EL (cell line): ENCODE results near the gene PPM1M.

Source experiments
- DNase-seq: peaks from one replicate; pipeline ENCODE4 v3.0.0-alpha.2; 2016

The PPM1M gene

GRCh38 chr3:52216585-52217408 lies 28.8 kb upstream of the PPM1M start:
- DNase-seq, result peak; percentile 64

DNA sequence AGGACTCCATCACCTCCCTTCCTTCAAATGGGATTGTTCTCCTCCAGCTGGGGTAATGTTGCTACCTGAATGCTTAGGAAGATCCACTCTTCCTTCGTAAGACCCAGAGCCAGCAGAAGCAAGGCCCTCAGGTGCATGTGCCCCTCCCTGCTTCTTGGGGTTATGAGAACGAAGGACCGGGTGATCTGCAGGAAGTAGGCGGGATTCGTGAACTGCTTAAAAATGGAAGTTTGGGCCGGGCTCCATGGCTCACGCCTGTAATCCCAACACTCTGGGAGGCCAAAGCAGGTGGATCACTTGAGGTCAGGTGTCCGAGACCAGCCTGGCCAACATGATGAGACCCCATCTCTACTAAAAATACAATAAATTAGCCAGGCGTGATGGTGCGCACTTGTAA lies 28.2 kb upstream of the PPM1M start:
- DNase-seq, result no peak

DNA sequence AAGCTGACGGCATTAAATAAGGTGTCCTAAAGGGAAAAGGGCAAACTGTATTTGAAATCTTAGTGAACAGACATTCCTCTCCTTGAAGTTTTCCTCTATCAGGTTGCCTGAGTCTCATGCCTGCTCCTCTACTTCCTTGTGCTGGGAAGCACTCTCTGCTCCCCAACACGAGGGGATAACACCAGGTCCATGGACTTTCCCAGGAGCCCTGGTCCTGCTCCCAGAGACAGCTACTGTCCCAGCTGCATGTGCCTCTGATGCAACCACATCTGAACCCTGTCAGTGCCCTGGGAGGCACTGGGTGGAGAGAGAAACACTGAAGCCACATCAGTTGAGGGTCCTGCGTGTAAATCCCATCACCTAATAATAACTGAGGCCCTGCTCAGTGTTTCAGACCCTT lies 27.5 kb upstream of the PPM1M start:
- DNase-seq, result no peak

DNA sequence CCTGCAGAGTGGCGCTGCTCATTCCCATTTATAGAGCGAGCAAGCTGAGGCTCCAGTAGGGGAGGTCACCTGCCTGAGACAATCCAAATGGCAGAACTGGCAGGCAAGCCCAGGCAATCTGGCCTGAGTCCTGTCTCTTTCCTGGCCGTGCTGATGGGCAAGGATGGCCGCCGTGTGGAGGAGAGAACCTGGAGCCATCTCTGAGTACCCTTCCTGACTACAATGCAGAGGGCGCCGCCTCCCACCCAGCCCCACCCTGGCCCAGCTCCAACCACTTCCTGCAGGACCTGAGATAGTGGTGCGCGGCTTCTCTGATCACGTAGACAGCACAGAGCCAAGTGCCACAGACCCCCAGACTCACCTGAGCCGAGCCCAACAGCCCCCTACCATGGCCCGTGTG lies 27.1 kb upstream of the PPM1M start:
- DNase-seq, result no peak

GRCh38 chr3:52218937-52219650 lies 26.5 kb upstream of the PPM1M start:
- DNase-seq, result no peak

DNA sequence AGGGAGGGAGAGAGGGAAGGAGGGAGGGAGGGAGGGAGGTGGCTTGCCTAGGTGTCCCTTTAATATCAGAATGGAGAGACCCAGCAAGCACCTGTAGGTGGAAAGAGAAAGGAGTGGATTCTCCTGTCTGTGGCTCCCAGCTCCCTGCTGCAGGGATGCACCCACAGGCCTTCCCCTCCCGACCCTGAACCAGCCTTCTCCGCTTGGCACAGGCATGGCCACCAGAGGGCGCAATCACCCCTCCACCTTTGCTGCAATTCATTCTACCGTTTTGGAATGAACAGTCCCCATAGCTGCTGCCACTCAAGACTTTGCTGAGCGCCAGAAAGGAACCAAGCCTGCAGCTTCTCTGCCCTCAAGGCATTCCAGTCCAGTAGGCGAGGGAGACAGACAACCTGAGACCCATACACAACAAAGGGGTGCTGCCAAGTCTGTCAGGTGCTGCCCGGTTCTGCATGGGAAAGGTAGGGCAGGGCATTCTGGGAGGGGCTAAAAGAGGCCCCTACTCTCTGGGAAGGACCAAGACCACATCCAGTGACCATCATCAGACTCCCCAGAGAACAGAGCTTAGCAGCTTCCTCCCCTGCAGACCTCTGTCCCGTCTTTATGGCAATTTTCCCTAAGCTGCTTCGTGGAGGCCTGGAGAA lies 25.1 kb upstream of the PPM1M start:
- DNase-seq, result peak; percentile 73

- no peak for DNase-seq
Measured at GRCh38 chr3:52221141-52221562, 24.4 kb upstream of the PPM1M start.

- no peak for DNase-seq
Measured at GRCh38 chr3:52221563-52222318, 23.8 kb upstream of the PPM1M start.

GRCh38 chr3:52222319-52223221 lies 23.0 kb upstream of the PPM1M start:
- DNase-seq, result no peak

GRCh38 chr3:52223449-52224408 lies 21.8 kb upstream of the PPM1M start:
- no peak for DNase-seq

- DNase-seq, result no peak
Measured at GRCh38 chr3:52225452-52226228, 19.9 kb upstream of the PPM1M start, which contains the start of gene TLR9. TLR9 (minus strand) TSS chr3:52225645; CDS start chr3:52225529, 116 bp downstream.

DNA sequence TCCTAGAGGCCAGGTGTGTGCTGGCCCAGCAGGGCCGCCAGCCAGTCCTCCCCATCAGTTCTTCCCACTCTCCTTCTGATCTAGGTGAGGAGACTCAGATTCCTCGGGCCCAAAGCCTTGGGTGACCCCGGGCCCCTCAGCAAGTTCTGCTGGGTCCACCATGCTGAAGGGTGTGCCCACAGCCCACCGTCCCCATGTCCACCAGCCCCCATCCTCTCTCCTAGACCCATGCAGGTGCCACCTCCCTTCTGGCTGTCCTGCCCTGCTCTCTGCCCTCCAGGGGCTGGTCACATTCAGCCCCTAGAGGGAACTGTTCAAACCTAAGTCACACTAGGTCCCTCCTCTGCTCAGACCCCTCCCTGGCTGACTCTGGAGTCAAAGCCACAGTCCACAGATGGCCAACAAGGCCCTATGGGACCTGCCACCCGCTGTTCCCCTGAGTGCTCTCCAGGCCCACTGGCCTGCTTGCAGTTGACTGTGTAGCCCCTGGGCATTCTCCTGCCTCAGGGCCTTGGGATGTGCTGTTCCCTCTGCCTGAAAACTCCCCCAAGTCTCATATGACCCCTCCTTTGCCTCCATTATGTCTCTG lies 19.2 kb upstream of the PPM1M start:
- no peak for DNase-seq

DNA sequence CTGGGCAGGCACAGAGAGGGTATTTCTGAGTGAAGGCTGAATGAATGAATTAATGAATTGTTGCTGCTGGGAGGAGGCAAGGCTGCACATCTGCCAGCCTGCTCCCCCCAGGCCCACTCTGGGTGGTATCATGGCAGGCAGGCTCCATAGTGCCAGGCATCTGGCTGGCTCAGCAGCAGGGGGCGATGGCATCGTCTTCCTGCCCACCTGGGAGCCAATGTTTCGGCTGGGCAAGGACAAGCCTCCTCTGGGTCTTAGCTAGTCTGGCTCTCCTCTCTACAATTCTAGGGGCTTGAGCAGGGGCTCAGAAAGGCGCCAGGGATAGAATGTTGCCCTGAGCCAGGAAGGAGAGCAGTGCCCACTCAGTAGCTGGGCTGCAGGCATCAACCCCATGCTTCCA lies 18.4 kb upstream of the PPM1M start:
- DNase-seq, result no peak

DNA sequence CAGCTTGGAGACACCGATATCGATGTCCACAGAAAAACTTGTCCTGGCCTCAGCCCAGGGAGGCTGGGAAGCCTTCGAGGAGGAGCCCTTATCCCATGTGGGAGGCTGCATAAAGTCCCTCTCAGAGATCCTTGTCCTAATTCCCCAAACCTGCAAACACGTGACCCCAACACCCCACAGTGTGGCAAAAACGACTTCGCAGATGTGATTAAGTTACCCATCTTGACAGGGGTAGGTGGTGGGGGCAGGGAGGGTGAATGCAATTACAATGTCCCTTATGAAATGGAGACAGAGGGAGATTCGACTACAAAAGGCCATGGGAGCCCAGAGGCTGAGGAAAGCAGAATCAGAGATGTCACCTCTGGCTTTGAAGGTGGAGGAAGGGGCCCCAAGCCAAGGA lies 17.8 kb upstream of the PPM1M start:
- DNase-seq, result no peak

DNA sequence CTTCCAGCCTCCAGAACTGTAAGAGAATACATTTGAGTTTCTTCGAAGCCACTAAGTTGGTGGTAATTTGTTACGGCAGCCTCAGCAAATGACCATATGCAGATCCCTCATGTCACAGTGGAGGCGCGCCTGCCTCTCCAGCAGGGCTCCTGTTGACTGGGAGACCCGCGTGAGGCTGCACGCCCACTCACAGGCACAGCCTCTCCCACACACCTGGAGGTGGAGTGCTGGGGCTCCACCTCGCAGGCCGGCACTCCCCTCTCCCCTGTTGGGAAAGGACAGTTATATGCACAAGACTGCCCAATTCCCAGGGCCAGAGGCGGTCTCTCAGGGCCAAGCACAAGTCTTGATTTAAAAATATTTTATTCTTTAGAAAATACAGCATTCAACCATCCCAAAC lies 17.3 kb upstream of the PPM1M start:
- no peak for DNase-seq

DNA sequence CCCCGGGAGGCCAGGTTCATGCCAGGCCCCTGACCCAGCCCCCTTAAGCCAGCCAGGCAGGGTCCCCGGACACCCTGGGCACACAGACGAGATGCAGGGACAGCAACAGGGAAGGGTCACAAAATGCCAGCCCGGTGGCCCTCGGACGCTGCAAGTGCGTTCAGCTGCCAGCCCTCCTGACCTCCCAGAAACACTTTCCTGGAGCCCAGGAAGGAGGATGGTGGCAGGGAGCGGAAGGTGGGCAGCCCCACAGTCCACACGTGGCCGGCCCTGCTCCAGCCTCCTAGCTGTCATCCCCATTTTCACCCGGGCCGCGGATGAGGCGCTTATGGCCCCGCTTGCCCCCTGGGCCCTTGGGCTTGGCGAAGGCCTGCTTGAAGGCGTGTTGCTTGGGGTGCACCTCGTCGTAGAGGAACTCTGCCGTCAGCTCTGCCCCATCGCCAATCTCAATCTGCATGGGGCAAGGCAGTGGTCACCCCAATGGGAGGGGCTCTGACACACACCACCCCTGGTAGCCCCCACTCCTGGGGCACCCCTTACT lies 16.7 kb upstream of the PPM1M start:
- no peak for DNase-seq

- no peak for DNase-seq
Measured at GRCh38 chr3:52229656-52230055, 15.9 kb upstream of the PPM1M start.

DNA sequence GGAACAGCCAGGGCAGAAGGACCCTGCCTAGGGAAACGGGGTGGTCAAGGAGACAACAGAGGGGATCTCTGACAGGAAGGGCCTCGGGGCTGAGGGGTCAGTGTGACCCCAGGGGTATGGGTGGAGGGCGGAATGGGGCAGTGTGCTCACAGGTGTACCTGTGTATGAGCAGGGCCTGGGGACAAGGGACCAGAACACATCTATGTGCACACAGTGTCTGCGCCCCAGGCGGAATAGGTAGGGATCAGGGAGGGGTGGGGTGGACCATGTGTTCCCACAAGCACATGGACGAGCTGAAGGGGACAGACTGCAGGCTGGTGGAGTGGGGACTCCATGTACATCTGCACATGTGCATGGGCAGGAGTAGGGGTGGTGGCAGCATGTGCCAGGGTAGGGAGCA lies 15.1 kb upstream of the PPM1M start:
- no peak for DNase-seq

DNA sequence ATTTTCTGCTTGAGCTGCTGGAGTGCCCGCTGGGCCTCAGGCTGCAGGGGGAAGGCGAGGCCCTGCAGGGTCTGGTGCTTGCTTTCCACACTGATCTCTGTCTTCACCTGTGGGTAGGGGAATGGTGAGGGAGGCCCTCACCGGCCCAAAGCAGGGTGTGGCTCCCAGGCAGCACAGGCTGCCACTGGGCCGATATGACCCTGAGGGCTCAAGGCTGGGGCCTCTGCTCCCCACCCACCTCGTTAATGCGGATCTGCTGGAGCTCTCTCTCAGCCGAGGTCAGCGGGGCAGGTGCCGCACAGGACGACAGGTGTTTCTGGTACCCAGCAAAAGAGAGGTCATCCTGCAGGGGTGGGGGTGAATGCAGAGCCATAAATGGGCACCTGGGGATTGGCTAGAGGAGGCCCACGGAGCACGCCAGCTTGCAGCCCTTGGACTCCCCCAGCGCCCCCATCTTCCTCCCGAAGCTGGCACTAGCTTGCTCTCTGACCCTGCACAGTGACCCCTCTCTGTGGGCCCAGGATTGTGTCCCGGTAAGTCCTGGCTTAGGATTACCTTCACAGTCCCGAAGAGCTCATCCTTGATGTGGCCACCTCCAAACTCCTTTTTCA lies 14.6 kb upstream of the PPM1M start:
- DNase-seq, result no peak
